ENCODE results near the gene PDCD1. TPM values are rescaled to one million over a fixed set of nuclear protein-coding genes. Genes with fewer than 3 reads are reported as not detected.
"Not testable (repeated sequence)": the region's sequence is repeated elsewhere in the genome, so short reads cannot be mapped to it uniquely, and the experiment has no call there.

PDCD1 gene
- total RNA-seq, 1 donor from 2014 or later = not detected

DNA sequence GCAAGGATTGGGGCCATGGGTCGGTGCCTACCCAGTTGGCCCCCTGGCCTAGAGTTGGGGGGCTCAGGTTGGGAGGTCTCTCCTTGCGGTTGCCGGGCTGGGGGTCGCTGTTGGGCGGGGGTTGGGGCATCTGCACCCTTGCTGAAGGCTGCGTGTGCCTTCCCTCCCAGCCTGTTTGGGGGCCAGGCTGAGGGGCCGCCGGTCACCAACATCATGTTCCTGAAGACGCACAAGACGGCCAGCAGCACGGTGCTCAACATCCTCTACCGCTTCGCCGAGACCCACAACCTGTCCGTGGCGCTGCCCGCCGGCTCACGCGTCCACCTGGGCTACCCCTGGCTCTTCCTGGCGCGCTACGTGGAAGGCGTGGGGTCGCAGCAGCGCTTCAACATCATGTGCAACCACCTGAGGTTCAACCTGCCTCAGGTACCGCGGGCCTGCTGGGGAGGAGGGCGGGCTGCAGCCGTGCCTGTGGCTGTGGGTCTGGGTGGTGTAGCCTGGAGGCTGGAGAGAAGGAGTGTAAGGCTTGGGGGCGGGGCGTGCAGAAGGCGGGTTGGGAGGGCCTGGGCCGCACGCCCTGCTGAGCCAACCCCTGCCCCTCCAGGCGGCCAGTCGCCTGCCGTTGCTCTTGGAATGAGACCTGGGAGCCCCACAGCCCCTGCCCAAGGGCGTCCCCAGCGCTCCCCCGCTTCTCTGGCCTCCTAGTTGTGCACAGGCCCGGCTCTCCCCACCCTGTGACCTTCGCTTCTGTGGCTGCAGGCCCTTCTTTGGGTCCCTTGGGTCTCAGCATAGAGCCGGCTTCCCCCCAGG is 56.9 kb downstream of the PDCD1 start:
- DNase-seq (ENCODE audit: low spot score) = no peak

- DNase-seq (ENCODE audit: low spot score) = not testable (repeated sequence)
Observed at GRCh38 chr2:241800198-241800903, 58.3 kb downstream of the PDCD1 start.

Other genes with a start within 250 kb of the PDCD1 start
- gene THAP4, start 221.7 kb downstream of the PDCD1 start, total RNA-seq (ENCODE audit: insufficient read depth, low replicate concordance) = 21.4 TPM
- gene ATG4B, start 221.2 kb downstream of the PDCD1 start, total RNA-seq (ENCODE audit: insufficient read depth, low replicate concordance) = 44.8 TPM
- 21.2 TPM for gene DTYMK, start 172.1 kb downstream of the PDCD1 start, total RNA-seq (ENCODE audit: insufficient read depth, low replicate concordance)
- gene ING5, start 156.9 kb downstream of the PDCD1 start, total RNA-seq (ENCODE audit: insufficient read depth, low replicate concordance) = 22.4 TPM
- gene D2HGDH, start 124.3 kb downstream of the PDCD1 start, total RNA-seq (ENCODE audit: insufficient read depth, low replicate concordance) = 8.4 TPM
- 2.2 TPM for gene GAL3ST2, start 82.1 kb downstream of the PDCD1 start, total RNA-seq (ENCODE audit: insufficient read depth, low replicate concordance)
- 0.72 TPM for gene NEU4, start 49.7 kb downstream of the PDCD1 start, total RNA-seq (ENCODE audit: insufficient read depth, low replicate concordance)
- 0.24 TPM for gene RTP5, start 10.8 kb upstream of the PDCD1 start, total RNA-seq (ENCODE audit: insufficient read depth, low replicate concordance)

All from umbilical cord (tissue), 2 donors.